Mononuclear cell (primary cell): ENCODE data around the gene CTCFL. TPM values are rescaled to one million over a fixed set of nuclear protein-coding genes. Genes with fewer than 3 reads are reported as not detected.
"Not testable (repeated sequence)": the region's sequence is repeated elsewhere in the genome, so short reads cannot be mapped to it uniquely, and the experiment has no call there.

Experiments used
- H3K27me3 ChIP-seq: 2 replicates; pipeline ENCODE4 v1.6.0; 2011; ENCODE audit warnings: low read length, control low read depth; ENCODE audit not compliant: insufficient read depth
- H3K4me1 ChIP-seq: 2 replicates; pipeline ENCODE4 v1.5.1; 2011; ENCODE audit warnings: mild to moderate bottlenecking, low read length, control low read depth; ENCODE audit not compliant: insufficient read depth
- H3K4me3 ChIP-seq: 2 replicates; pipeline ENCODE4 v1.5.1; 2011; ENCODE audit warnings: mild to moderate bottlenecking, low read length, moderate library complexity
- H3K9me3 ChIP-seq: 2 replicates; pipeline ENCODE4 v1.5.1; 2011; ENCODE audit warnings: low read depth, mild to moderate bottlenecking, control low read depth, low read length
- total RNA-seq: library from RNA; depleted of rRNA; stranded (reverse); fragments of >200 nt; gene quantifications from one replicate; pipeline ENCODE4 v1.2.3, GENCODE V29; 2012

Gene CTCFL
- total RNA-seq, 1 donor, result not detected

GRCh38 chr20:57475388-57476083, 49.4 kb downstream of the CTCFL start:
- Histone ChIP-seq H3K9me3 (no peaks in the 10 kb centered on the region), H3K4me3 (no peak overlapping the region), H3K27me3 (no peaks in the 10 kb centered on the region), H3K4me1 (peaks cover 80% of the 10 kb centered on the region)

DNA sequence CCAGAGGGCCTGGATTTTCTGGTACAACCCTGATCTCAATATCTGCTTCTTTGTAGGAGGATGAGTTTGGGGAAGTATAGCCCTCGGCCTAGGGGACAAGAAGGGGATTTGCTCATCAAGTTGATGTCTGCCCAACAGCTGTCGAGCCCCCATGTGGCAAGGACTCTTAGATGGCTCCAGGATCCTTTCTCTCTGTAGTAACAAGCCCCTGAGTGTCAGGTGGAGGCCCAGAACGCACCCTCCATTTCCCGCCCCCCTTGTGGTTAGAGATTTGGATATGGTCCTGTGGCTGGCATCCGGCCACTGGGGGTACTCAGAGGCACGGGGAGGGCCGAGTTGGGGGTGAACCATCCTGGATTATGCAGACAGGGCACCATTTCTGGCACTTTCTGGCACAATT, 50.1 kb downstream of the CTCFL start:
- Histone ChIP-seq H3K27me3 (no peaks in the 10 kb centered on the region), H3K4me1 (peaks cover 76% of the 10 kb centered on the region), H3K4me3 (no peak overlapping the region), H3K9me3 (no peaks in the 10 kb centered on the region)

GRCh38 chr20:57474205-57474604, 50.7 kb downstream of the CTCFL start:
- H3K27me3 ChIP-seq, result no peaks in the 10 kb centered on the region
- H3K4me1 ChIP-seq, result peaks cover 70% of the 10 kb centered on the region
- no peak overlapping the region for H3K4me3 ChIP-seq
- H3K9me3 ChIP-seq, result no peaks in the 10 kb centered on the region

DNA sequence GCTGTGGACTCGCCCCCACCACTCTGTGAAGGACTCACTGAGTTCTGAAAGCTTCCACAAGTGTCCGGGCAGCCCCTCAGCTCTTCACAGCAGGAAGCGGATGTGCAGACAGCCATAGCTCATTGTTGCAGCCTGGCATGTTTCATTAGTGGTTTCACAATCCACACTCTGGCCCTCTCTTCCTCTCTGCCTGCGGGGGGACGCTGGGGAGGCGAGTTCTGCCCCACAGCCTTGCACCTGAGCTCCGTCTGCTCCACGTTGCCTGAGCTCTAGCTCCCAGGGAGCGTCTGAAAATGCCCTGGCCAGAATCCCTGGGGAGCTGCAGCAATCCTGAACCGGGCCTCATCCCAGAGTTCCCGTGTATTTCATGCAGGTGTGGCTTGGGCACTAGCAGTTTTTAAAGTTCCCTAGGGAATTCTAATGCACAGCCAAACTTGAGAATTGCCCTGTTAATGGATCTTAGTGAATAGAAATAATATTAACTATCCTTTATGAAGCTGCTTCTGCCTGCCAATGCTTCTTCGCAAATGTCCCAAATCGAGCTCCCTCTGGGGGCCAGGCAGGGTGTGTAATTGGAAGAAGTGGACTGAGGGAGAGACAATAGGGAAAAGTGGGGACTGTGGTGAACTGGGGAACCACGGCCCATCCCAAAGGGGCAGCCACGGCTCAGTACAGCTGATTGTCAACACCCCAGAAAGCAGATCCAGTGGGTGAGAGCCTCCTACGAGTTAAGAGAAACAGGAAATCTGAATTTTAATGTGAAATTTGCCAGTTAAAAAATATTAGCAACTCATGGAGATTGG, 51.5 kb downstream of the CTCFL start:
- Histone ChIP-seq H3K9me3 (no peaks in the 10 kb centered on the region), H3K27me3 (no peaks in the 10 kb centered on the region), H3K4me3 (no peak overlapping the region), H3K4me1 (peaks cover 69% of the 10 kb centered on the region)

DNA sequence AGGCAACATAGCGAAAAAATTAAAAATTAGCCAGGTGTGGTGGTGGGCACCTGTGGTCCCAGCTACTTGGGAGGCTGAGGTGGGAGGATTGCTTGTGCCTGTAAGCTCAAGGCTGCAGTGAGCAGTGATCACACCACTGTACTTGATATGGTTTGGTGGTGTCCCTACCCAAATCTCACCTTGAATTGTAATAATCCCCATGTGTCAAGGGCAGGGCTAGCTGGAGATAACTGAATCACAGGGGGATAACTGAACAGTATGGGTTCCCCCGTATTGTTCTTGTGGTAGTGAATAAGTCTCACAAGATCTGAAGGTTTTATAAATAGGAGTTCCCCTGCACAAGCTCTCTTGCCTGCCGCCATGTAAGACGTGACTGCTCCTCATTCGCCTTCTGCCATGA, 52.5 kb downstream of the CTCFL start:
- not testable (repeated sequence) for H3K27me3 ChIP-seq, H3K9me3 ChIP-seq, H3K4me3 ChIP-seq
- H3K4me1 ChIP-seq, result peaks cover 61% of the 10 kb centered on the region

DNA sequence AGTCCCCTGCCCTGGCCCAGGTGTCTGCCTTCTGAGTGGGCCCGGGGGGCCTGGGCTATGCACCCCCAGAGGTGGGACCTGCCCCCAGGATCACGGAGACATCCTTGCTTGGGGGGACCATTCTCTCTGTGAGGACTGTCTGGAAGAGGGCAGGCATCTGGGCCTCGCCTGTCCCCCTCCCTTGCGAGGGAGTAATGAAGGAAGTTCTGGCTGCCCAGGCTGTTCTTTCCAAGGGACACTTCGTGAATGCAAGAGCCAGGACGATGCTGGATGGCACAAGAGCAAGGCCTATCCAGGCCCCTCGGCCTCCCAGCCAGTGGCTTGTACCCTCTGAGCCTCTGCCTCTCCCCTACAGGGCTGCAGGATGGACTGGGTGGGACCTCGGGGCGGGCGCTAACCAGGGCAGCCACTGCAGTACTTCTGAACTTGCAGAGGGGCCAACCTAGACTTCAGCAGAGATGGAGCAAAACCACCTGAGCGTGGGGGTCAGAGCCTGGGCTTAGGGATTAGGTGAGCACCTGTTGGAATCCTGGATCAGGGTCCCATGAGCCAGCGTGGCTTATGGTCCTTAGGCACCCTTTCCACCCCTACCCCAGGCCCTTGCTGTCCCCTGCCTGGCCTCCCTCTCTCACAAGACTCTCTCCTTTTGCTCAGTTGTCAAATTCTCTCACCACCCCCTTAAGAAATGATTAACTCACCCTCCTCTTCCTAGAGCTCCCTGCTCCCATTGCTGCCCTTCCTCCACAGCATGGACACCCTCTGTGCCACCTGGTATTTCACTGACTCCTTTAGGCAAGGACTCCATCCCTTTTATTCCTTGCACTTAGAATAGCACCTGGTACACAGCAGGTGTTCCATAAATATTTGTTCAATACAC, 53.2 kb downstream of the CTCFL start:
- H3K27me3 ChIP-seq, result no peaks in the 10 kb centered on the region
- H3K4me3 ChIP-seq, result no peak overlapping the region
- peaks cover 54% of the 10 kb centered on the region for H3K4me1 ChIP-seq
- no peaks in the 10 kb centered on the region for H3K9me3 ChIP-seq

- Histone ChIP-seq H3K9me3 (no peaks in the 10 kb centered on the region), H3K4me1 (peaks cover 45% of the 10 kb centered on the region), H3K4me3 (no peak overlapping the region), H3K27me3 (no peaks in the 10 kb centered on the region)
These were observed 54.1 kb downstream of the CTCFL start for GRCh38 chr20:57470666-57471495.

DNA sequence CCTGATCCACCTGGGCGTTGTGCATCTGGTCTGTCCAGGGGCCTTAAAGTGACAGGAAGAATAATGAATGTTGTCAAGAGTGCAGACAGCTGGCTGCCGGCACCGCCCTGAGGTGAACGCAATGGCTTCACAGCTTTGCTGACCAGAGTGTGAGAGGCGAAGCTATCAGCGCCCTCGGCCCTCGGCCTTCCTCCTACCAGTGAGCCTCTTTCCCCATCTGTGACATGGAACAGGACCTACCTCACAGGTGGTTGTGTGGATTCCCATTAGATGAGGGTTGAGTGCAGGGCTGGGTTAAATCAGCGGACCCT, 54.8 kb downstream of the CTCFL start:
- Histone ChIP-seq H3K4me3 (no peak overlapping the region), H3K9me3 (no peaks in the 10 kb centered on the region), H3K27me3 (no peaks in the 10 kb centered on the region), H3K4me1 (peaks cover 43% of the 10 kb centered on the region)

- Histone ChIP-seq H3K4me1 (peaks cover 43% of the 10 kb centered on the region), H3K27me3 (no peaks in the 10 kb centered on the region), H3K9me3 (no peaks in the 10 kb centered on the region), H3K4me3 (no peak overlapping the region)
These were observed 55.3 kb downstream of the CTCFL start for GRCh38 chr20:57469418-57470211.

- Histone ChIP-seq H3K9me3 (no peaks in the 10 kb centered on the region), H3K4me1 (peaks cover 43% of the 10 kb centered on the region), H3K4me3 (no peak overlapping the region), H3K27me3 (no peaks in the 10 kb centered on the region)
These were observed 56.2 kb downstream of the CTCFL start for GRCh38 chr20:57468523-57469417.

- Histone ChIP-seq H3K27me3 (no peaks in the 10 kb centered on the region), H3K9me3 (no peaks in the 10 kb centered on the region), H3K4me1 (peaks cover 41% of the 10 kb centered on the region), H3K4me3 (no peak overlapping the region)
These were observed 57.2 kb downstream of the CTCFL start for GRCh38 chr20:57467742-57468141.

DNA sequence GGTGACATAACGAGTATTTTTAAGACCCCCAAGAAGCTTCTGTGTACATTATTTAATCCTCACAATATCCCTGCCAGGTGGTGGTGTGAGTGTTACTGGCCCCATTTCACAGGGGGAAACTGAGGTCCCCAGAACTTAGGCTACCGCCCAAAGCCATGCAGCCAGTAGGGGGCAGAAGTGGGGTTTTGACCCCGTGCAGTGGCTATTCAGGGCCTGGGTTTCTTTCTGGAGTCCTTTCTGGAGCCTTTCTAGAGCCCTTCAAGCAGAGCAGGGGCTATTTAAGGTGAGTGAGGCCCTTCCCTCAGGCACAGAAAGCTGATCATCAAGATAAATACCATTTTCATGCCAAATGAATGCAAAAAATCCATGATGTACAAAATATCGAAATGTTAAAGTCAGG, 59.0 kb downstream of the CTCFL start:
- Histone ChIP-seq H3K27me3 (no peaks in the 10 kb centered on the region), H3K9me3 (no peaks in the 10 kb centered on the region), H3K4me3 (no peak overlapping the region), H3K4me1 (peaks cover 43% of the 10 kb centered on the region)

- Histone ChIP-seq H3K9me3 (no peaks in the 10 kb centered on the region), H3K4me3 (no peak overlapping the region), H3K4me1 (peaks cover 40% of the 10 kb centered on the region), H3K27me3 (no peaks in the 10 kb centered on the region)
These were observed 59.5 kb downstream of the CTCFL start for GRCh38 chr20:57465486-57465885.
